ENCODE results near the gene NEDD8.

Gene NEDD8

GRCh38 chr14:24231263-24232120 lies 675 bp downstream of the NEDD8 start:
- TF ChIP-seq EGR1 (IDR thresholded peaks at IDR 0.05): no peak
- no peak for TF ChIP-seq CEBPB (IDR thresholded peaks at IDR 0.05)
- TF ChIP-seq TEAD4 (IDR thresholded peaks at IDR 0.05): no peak
- no peak for TF ChIP-seq EP300 (IDR thresholded peaks at IDR 0.05; ENCODE audit: borderline replicate concordance)
- TF ChIP-seq RAD21 (IDR thresholded peaks at IDR 0.05; ENCODE audit: low read depth): no peak
- TF ChIP-seq TCF12 (IDR thresholded peaks at IDR 0.05; ENCODE audit: low read depth): no peak
- TF ChIP-seq FOXM1 (IDR thresholded peaks at IDR 0.05; ENCODE audit: borderline replicate concordance, low read depth): no peak
- TF ChIP-seq REST (IDR thresholded peaks at IDR 0.05; ENCODE audit: low read depth): no peak
- no peak for TF ChIP-seq CREB1 (IDR thresholded peaks at IDR 0.05; ENCODE audit: low read depth)
- no peak; the same call in 1 of the 2 replicates for TF ChIP-seq USF1 (IDR thresholded peaks at IDR 0.05)
- TF ChIP-seq NFIC (IDR thresholded peaks at IDR 0.05): no peak
- TF ChIP-seq, protein P1, sequence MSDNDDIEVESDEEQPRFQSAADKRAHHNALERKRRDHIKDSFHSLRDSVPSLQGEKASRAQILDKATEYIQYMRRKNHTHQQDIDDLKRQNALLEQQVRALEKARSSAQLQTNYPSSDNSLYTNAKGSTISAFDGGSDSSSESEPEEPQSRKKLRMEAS (IDR thresholded peaks at IDR 0.05): no peak
- TF ChIP-seq YY1 (IDR thresholded peaks at IDR 0.05; ENCODE audit: low read depth): no peak
- TF ChIP-seq TAF1 (IDR thresholded peaks at IDR 0.05; ENCODE audit: low read depth): no peak
- TF ChIP-seq ZBTB7A (IDR thresholded peaks at IDR 0.05; ENCODE audit: low read depth): no peak

DNA sequence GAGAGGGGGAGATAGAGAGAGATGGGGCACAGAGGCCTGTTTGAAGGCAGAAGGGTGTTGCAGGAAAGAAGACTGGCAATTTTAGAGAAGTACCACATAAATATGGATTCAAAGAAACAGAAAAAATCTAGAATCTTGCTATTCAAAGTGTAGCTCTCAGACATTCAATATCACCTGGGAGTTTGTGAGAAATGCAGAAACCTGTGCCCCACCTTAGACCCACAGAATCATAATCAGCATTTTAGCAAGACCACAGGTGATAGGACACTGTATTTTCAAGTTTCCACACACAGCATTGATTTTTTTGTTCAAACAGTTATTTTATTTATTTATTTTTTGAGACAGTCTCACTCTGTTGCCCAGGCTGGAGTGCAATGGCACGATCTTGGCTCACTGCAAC lies 3.3 kb downstream of the NEDD8 start:
- no peak for TF ChIP-seq YY1 (IDR thresholded peaks at IDR 0.05; ENCODE audit: low read depth)
- TF ChIP-seq TAF1 (IDR thresholded peaks at IDR 0.05; ENCODE audit: low read depth): no peak
- TF ChIP-seq EGR1 (IDR thresholded peaks at IDR 0.05): no peak
- TF ChIP-seq ZBTB7A (IDR thresholded peaks at IDR 0.05; ENCODE audit: low read depth): no peak
- TF ChIP-seq CREB1 (IDR thresholded peaks at IDR 0.05; ENCODE audit: low read depth): no peak
- TF ChIP-seq, protein P1 (IDR thresholded peaks at IDR 0.05): no peak
- TF ChIP-seq CEBPB (IDR thresholded peaks at IDR 0.05): no peak
- TF ChIP-seq REST (IDR thresholded peaks at IDR 0.05; ENCODE audit: low read depth): no peak
- TF ChIP-seq NFIC (IDR thresholded peaks at IDR 0.05): no peak
- TF ChIP-seq TCF12 (IDR thresholded peaks at IDR 0.05; ENCODE audit: low read depth): no peak
- no peak for TF ChIP-seq EP300 (IDR thresholded peaks at IDR 0.05; ENCODE audit: borderline replicate concordance)
- no peak for TF ChIP-seq TEAD4 (IDR thresholded peaks at IDR 0.05)
- no peak for TF ChIP-seq USF1 (IDR thresholded peaks at IDR 0.05)
- TF ChIP-seq FOXM1 (IDR thresholded peaks at IDR 0.05; ENCODE audit: borderline replicate concordance, low read depth): no peak

GRCh38 chr14:24226473-24226872 lies 5.7 kb downstream of the NEDD8 start:
- no peak for TF ChIP-seq TAF1 (IDR thresholded peaks at IDR 0.05; ENCODE audit: low read depth)
- TF ChIP-seq CREB1 (IDR thresholded peaks at IDR 0.05; ENCODE audit: low read depth): no peak
- TF ChIP-seq TEAD4 (IDR thresholded peaks at IDR 0.05): no peak
- no peak for TF ChIP-seq FOXM1 (IDR thresholded peaks at IDR 0.05; ENCODE audit: borderline replicate concordance, low read depth)
- TF ChIP-seq REST (IDR thresholded peaks at IDR 0.05; ENCODE audit: low read depth): no peak
- TF ChIP-seq RAD21 (IDR thresholded peaks at IDR 0.05; ENCODE audit: low read depth): no peak
- no peak for TF ChIP-seq USF1 (IDR thresholded peaks at IDR 0.05)
- TF ChIP-seq ZBTB7A (IDR thresholded peaks at IDR 0.05; ENCODE audit: low read depth): no peak
- TF ChIP-seq, protein P1 (IDR thresholded peaks at IDR 0.05): no peak
- no peak for TF ChIP-seq TCF12 (IDR thresholded peaks at IDR 0.05; ENCODE audit: low read depth)
- no peak for TF ChIP-seq CEBPB (IDR thresholded peaks at IDR 0.05)
- no peak for TF ChIP-seq YY1 (IDR thresholded peaks at IDR 0.05; ENCODE audit: low read depth)

All from Ishikawa (cell line).